HG02840 (cell line): Measurements from ENCODE around the gene SPPL2C.

Experiments used
- ATAC-seq: cut with Tn5 transposase; IDR thresholded peaks from one replicate; pipeline ENCODE4 v1.9.1; 2021; ENCODE audit warnings: mild to moderate bottlenecking, moderate library complexity, moderate number of reproducible peaks; ENCODE audit not compliant: unreplicated experiment, low FRiP score

SPPL2C gene

GRCh38 chr17:45826919-45827588, 17.6 kb upstream of the SPPL2C start:
- no peak for ATAC-seq

- ATAC-seq, result no peak
These were observed 16.5 kb upstream of the SPPL2C start for GRCh38 chr17:45828171-45828570.

GRCh38 chr17:45828582-45829133, 16.0 kb upstream of the SPPL2C start:
- no peak for ATAC-seq

GRCh38 chr17:45833920-45834319, 10.8 kb upstream of the SPPL2C start:
- no peak for ATAC-seq

GRCh38 chr17:45834471-45835396, 9.9 kb upstream of the SPPL2C start:
- ATAC-seq, result no peak

GRCh38 chr17:45835481-45835880, 9.2 kb upstream of the SPPL2C start:
- no peak for ATAC-seq

GRCh38 chr17:45836047-45837044, 8.3 kb upstream of the SPPL2C start:
- ATAC-seq, result no peak

- ATAC-seq, result no peak
These were observed 7.5 kb upstream of the SPPL2C start for GRCh38 chr17:45837187-45837586.

GRCh38 chr17:45837603-45838002, 7.1 kb upstream of the SPPL2C start:
- no peak for ATAC-seq

GRCh38 chr17:45838751-45839295, 5.9 kb upstream of the SPPL2C start:
- no peak for ATAC-seq

- no peak for ATAC-seq
These were observed 5.2 kb upstream of the SPPL2C start for GRCh38 chr17:45839442-45839841.

- no peak for ATAC-seq
These were observed 3.5 kb upstream of the SPPL2C start for GRCh38 chr17:45841186-45841585.

- ATAC-seq, result no peak
These were observed 2.7 kb upstream of the SPPL2C start for GRCh38 chr17:45841883-45842525.

- no peak for ATAC-seq
These were observed 959 bp upstream of the SPPL2C start for GRCh38 chr17:45843722-45844121.

GRCh38 chr17:45845376-45846185, 900 bp downstream of the SPPL2C start:
- ATAC-seq, result no peak

GRCh38 chr17:45846223-45846622, 1.5 kb downstream of the SPPL2C start:
- ATAC-seq, result no peak

GRCh38 chr17:45846646-45847045, 2.0 kb downstream of the SPPL2C start:
- no peak for ATAC-seq

GRCh38 chr17:45847101-45847500, 2.4 kb downstream of the SPPL2C start:
- ATAC-seq, result no peak

GRCh38 chr17:45847747-45848146, 3.1 kb downstream of the SPPL2C start:
- ATAC-seq, result no peak
